ENCODE results near the gene BMAL2. TPM values are rescaled to one million over a fixed set of nuclear protein-coding genes. Genes with fewer than 3 reads are reported as not detected.
A peak's percentile ranks its signal among the peaks of the same experiment; 100 is the strongest.

BMAL2 gene
- total and polyA plus RNA-seq, 2 donors (not counting 1 experiment from before 2014, with no cell fraction given) = 15.5 to 44.9 TPM

GRCh38 chr12:27305673-27306456 is 26.8 kb upstream of the BMAL2 start:
- no peak for TF ChIP-seq EZH2 (IDR thresholded peaks at IDR 0.05; ENCODE audit: low read length, missing control alignments)
- TF ChIP-seq, protein P1, sequence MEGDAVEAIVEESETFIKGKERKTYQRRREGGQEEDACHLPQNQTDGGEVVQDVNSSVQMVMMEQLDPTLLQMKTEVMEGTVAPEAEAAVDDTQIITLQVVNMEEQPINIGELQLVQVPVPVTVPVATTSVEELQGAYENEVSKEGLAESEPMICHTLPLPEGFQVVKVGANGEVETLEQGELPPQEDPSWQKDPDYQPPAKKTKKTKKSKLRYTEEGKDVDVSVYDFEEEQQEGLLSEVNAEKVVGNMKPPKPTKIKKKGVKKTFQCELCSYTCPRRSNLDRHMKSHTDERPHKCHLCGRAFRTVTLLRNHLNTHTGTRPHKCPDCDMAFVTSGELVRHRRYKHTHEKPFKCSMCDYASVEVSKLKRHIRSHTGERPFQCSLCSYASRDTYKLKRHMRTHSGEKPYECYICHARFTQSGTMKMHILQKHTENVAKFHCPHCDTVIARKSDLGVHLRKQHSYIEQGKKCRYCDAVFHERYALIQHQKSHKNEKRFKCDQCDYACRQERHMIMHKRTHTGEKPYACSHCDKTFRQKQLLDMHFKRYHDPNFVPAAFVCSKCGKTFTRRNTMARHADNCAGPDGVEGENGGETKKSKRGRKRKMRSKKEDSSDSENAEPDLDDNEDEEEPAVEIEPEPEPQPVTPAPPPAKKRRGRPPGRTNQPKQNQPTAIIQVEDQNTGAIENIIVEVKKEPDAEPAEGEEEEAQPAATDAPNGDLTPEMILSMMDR (conservative IDR thresholded peaks at IDR 0.05 in 1 of 2, IDR thresholded peaks at IDR 0.05 in 1 of 2; ENCODE audit: low read depth in 1 of 2, low read length in 2 of 2) = peak in 1 of 2 donors; percentile 31
- Histone ChIP-seq H3K27me3 (ENCODE audit: control insufficient read depth, insufficient read depth, low read length) (no peaks in the 10 kb centered on the region), H3K4me3 (replicated peaks in 1 of 4; ENCODE audit: control extremely low read depth in 1 of 4, insufficient read depth in 1 of 4, low read depth in 3 of 4, low read length in 4 of 4) (no peak overlapping the region), H2AFZ (ENCODE audit: low read length) (no peak overlapping the region), H3K79me2 (ENCODE audit: control insufficient read depth, insufficient read depth, low read length) (no peaks in the 10 kb centered on the region), H4K20me1 (ENCODE audit: control insufficient read depth, extremely low read depth, insufficient read depth, low read length) (no peaks in the 10 kb centered on the region), H3K4me2 (ENCODE audit: extremely low read depth, insufficient read depth, low read length) (no peak overlapping the region), H3K9me3 (ENCODE audit: control insufficient read depth, insufficient read depth, low read depth, low read length) (no peaks in the 10 kb centered on the region), H3K36me3 (ENCODE audit: control insufficient read depth, insufficient read depth, low read length) (no peaks in the 10 kb centered on the region), H3K9ac (ENCODE audit: insufficient read depth, low read length) (no peak overlapping the region), H3K27ac (ENCODE audit: insufficient read depth, low read length) (no peak overlapping the region), H3K4me1 (ENCODE audit: control insufficient read depth, extremely low read depth, insufficient read depth, low read length) (peaks cover 4% of the 10 kb centered on the region)
- DNase-seq (ENCODE audit: low read depth in 2 of 2) = peak; percentile 44 to 78

DNA sequence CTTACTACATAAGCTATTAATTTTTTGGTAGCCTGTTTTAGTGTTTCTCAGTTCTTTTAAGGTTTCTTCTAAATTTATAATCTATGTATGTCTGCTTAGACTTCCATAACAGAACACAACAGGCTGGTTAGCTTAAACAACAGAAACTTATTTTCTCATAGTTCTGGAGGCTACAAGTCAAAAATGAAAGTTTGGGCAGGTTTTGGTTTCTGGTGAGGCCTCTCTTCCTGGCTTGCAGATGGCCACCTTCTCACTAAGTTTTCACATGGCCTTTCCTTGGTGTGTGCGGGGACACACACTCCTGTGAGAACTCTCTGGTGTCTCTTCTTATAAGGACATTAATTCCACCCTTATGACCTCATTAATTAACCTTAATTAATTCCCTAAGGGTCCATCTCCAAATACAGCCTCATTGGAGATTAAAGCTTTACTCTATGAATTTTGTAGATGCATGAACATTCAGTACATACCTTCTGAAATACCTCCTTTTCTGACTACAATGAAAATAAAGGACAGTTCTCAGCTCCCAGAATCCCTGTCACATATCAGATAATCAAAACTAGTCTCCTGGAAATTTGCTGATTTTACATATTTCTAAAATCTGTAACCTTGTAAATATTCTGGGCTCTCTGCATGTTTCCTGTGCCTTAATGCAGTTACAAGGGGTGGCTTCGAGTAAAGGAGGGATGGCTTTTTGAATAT is 23.2 kb upstream of the BMAL2 start:
- Histone ChIP-seq H3K4me1 (ENCODE audit: control insufficient read depth, extremely low read depth, insufficient read depth, low read length) (no peaks in the 10 kb centered on the region), H2AFZ (ENCODE audit: low read length) (no peak overlapping the region), H3K36me3 (ENCODE audit: control insufficient read depth, insufficient read depth, low read length) (no peaks in the 10 kb centered on the region), H3K27ac (ENCODE audit: insufficient read depth, low read length) (no peak overlapping the region), H3K4me2 (ENCODE audit: extremely low read depth, insufficient read depth, low read length) (no peak overlapping the region), H3K9ac (ENCODE audit: insufficient read depth, low read length) (no peak overlapping the region), H3K9me3 (ENCODE audit: control insufficient read depth, insufficient read depth, low read depth, low read length) (no peaks in the 10 kb centered on the region), H4K20me1 (ENCODE audit: control insufficient read depth, extremely low read depth, insufficient read depth, low read length) (no peaks in the 10 kb centered on the region), H3K27me3 (ENCODE audit: control insufficient read depth, insufficient read depth, low read length) (no peaks in the 10 kb centered on the region), H3K79me2 (ENCODE audit: control insufficient read depth, insufficient read depth, low read length) (no peaks in the 10 kb centered on the region), H3K4me3 (replicated peaks in 1 of 4; ENCODE audit: control extremely low read depth in 1 of 4, insufficient read depth in 1 of 4, low read depth in 3 of 4, low read length in 4 of 4) (no peak overlapping the region)
- no peak for TF ChIP-seq EZH2 (IDR thresholded peaks at IDR 0.05; ENCODE audit: low read length, missing control alignments)
- TF ChIP-seq, protein P1 (conservative IDR thresholded peaks at IDR 0.05 in 1 of 2, IDR thresholded peaks at IDR 0.05 in 1 of 2; ENCODE audit: low read depth in 1 of 2, low read length in 2 of 2) = no peak
- DNase-seq (ENCODE audit: low read depth in 2 of 2) = no peak

GRCh38 chr12:27309995-27310315 is 22.7 kb upstream of the BMAL2 start:
- no peak for DNase-seq (ENCODE audit: low read depth in 2 of 2)
- Histone ChIP-seq H4K20me1 (ENCODE audit: control insufficient read depth, extremely low read depth, insufficient read depth, low read length) (no peaks in the 10 kb centered on the region), H3K27me3 (ENCODE audit: control insufficient read depth, insufficient read depth, low read length) (no peaks in the 10 kb centered on the region), H3K4me2 (ENCODE audit: extremely low read depth, insufficient read depth, low read length) (no peak overlapping the region), H3K79me2 (ENCODE audit: control insufficient read depth, insufficient read depth, low read length) (no peaks in the 10 kb centered on the region), H3K9ac (ENCODE audit: insufficient read depth, low read length) (no peak overlapping the region), H2AFZ (ENCODE audit: low read length) (no peak overlapping the region), H3K27ac (ENCODE audit: insufficient read depth, low read length) (no peak overlapping the region), H3K4me3 (replicated peaks in 1 of 4; ENCODE audit: control extremely low read depth in 1 of 4, insufficient read depth in 1 of 4, low read depth in 3 of 4, low read length in 4 of 4) (no peak overlapping the region), H3K9me3 (ENCODE audit: control insufficient read depth, insufficient read depth, low read depth, low read length) (no peaks in the 10 kb centered on the region), H3K36me3 (ENCODE audit: control insufficient read depth, insufficient read depth, low read length) (no peaks in the 10 kb centered on the region), H3K4me1 (ENCODE audit: control insufficient read depth, extremely low read depth, insufficient read depth, low read length) (no peaks in the 10 kb centered on the region)
- TF ChIP-seq, protein P1 (conservative IDR thresholded peaks at IDR 0.05 in 1 of 2, IDR thresholded peaks at IDR 0.05 in 1 of 2; ENCODE audit: low read depth in 1 of 2, low read length in 2 of 2) = no peak
- no peak for TF ChIP-seq EZH2 (IDR thresholded peaks at IDR 0.05; ENCODE audit: low read length, missing control alignments)

All from fibroblast of lung (primary cell).